ENCODE measurements around the gene STX1B. TPM values are rescaled to one million over a fixed set of nuclear protein-coding genes. Genes with fewer than 3 reads are reported as not detected.

The STX1B gene
- total RNA-seq, 1 donor: 1.1 TPM

Small RNA genes within 50 kb of the gene (small RNA-seq; reads per million reads assigned to genes)
- not detected for gene AC135048.1

Other genes with a start within 250 kb of the STX1B start
- gene CFAP119, start 248.6 kb downstream of the STX1B start, total RNA-seq: 9.2 TPM
- gene RNF40, start 248.3 kb downstream of the STX1B start, total RNA-seq: 98.0 TPM
- 18.0 TPM for gene ZNF629, start 223.4 kb downstream of the STX1B start, total RNA-seq
- 15.1 TPM for gene BCL7C, start 116.6 kb downstream of the STX1B start, total RNA-seq
- gene CTF1, start 114.0 kb downstream of the STX1B start, total RNA-seq: 1.6 TPM
- 38.0 TPM for gene FBXL19, start 87.1 kb downstream of the STX1B start, total RNA-seq
- gene ORAI3, start 61.6 kb downstream of the STX1B start, total RNA-seq: 142 TPM
- gene SETD1A, start 52.9 kb downstream of the STX1B start, total RNA-seq: 10.8 TPM
- 19.9 TPM for gene HSD3B7, start 25.4 kb downstream of the STX1B start, total RNA-seq
- gene STX4, start 22.9 kb upstream of the STX1B start, total RNA-seq: 49.0 TPM
- 10.8 TPM for gene ZNF668, start 63.6 kb upstream of the STX1B start, total RNA-seq
- 40.4 TPM for gene ZNF646, start 63.8 kb upstream of the STX1B start, total RNA-seq
- 1.6 TPM for gene PRSS53, start 78.3 kb upstream of the STX1B start, total RNA-seq
- gene VKORC1, start 84.2 kb upstream of the STX1B start, total RNA-seq: 116 TPM
- 52.5 TPM for gene BCKDK, start 97.7 kb upstream of the STX1B start, total RNA-seq
- 78.9 TPM for gene KAT8, start 107.0 kb upstream of the STX1B start, total RNA-seq
- not detected for gene PRSS8, start 125.1 kb upstream of the STX1B start, total RNA-seq
- gene PRSS36, start 139.4 kb upstream of the STX1B start, total RNA-seq: 1.1 TPM
- gene FUS, start 169.5 kb upstream of the STX1B start, total RNA-seq: 104 TPM
- gene PYCARD, start 192.1 kb upstream of the STX1B start, total RNA-seq: 238 TPM
- gene TRIM72, start 203.5 kb upstream of the STX1B start, total RNA-seq: under 0.01 TPM
- gene PYDC1, start 206.5 kb upstream of the STX1B start, total RNA-seq: not detected
- gene ITGAM, start 249.3 kb upstream of the STX1B start, total RNA-seq: 6.2 TPM

Measured in hematopoietic multipotent progenitor cell (in vitro differentiated cells).